22Rv1 (cell line): ENCODE data around the gene GSK3B.
A peak's percentile ranks its signal among the peaks of the same experiment; 100 is the strongest.

Source experiments
- CTCF ChIP-seq: fragments of 450-650 bp; IDR thresholded peaks from 2 replicates; pipeline ENCODE4 v1.5.1; 2017; ENCODE audit warnings: mild to moderate bottlenecking
- ZFX ChIP-seq: fragments of 450-650 bp; IDR thresholded peaks from 2 replicates; pipeline ENCODE4 v1.6.1; 2017; ENCODE audit warnings: antibody characterized with exemption, borderline replicate concordance

GRCh38 chr3:119884161-119884557, 210.1 kb downstream of the GSK3B start:
- TF ChIP-seq CTCF = peak; percentile 13; the same call in 1 of the 2 replicates
- TF ChIP-seq ZFX = no peak
